ENCODE results near the gene PAMR1.

The PAMR1 gene

DNA sequence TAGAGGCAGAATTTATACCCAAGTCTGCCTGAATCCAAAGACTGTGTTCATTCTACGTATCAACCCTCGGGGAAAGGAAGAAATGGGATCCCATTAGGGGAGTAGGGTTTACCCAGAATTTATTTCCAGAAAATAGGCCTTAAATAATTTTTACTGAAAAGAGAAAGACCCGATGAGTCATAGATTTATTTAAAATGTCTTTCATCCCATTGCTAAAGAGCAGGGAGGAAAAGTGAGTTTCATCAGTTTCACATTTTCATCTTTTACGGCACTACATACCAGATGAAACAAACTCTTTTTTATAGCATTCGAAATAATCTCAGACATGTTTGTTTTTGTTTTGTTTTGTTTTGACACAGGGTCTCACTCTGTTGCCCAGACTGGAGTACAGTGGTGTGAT, 137.4 kb downstream of the PAMR1 start:
- DNase-seq = no peak
- Mint-ChIP-seq H3K27ac (no peak overlapping the region), H3K9me3 (no peaks in the 10 kb centered on the region), H3K4me3 (no peak overlapping the region), H3K4me1 (peaks cover 12% of the 10 kb centered on the region), H3K36me3 (ENCODE audit: low read depth) (no peaks in the 10 kb centered on the region), H3K27me3 (ENCODE audit: low read depth, poor library complexity) (peaks cover 11% of the 10 kb centered on the region)
- TF ChIP-seq, protein P1, sequence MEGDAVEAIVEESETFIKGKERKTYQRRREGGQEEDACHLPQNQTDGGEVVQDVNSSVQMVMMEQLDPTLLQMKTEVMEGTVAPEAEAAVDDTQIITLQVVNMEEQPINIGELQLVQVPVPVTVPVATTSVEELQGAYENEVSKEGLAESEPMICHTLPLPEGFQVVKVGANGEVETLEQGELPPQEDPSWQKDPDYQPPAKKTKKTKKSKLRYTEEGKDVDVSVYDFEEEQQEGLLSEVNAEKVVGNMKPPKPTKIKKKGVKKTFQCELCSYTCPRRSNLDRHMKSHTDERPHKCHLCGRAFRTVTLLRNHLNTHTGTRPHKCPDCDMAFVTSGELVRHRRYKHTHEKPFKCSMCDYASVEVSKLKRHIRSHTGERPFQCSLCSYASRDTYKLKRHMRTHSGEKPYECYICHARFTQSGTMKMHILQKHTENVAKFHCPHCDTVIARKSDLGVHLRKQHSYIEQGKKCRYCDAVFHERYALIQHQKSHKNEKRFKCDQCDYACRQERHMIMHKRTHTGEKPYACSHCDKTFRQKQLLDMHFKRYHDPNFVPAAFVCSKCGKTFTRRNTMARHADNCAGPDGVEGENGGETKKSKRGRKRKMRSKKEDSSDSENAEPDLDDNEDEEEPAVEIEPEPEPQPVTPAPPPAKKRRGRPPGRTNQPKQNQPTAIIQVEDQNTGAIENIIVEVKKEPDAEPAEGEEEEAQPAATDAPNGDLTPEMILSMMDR (IDR thresholded peaks at IDR 0.05) = no peak

DNA sequence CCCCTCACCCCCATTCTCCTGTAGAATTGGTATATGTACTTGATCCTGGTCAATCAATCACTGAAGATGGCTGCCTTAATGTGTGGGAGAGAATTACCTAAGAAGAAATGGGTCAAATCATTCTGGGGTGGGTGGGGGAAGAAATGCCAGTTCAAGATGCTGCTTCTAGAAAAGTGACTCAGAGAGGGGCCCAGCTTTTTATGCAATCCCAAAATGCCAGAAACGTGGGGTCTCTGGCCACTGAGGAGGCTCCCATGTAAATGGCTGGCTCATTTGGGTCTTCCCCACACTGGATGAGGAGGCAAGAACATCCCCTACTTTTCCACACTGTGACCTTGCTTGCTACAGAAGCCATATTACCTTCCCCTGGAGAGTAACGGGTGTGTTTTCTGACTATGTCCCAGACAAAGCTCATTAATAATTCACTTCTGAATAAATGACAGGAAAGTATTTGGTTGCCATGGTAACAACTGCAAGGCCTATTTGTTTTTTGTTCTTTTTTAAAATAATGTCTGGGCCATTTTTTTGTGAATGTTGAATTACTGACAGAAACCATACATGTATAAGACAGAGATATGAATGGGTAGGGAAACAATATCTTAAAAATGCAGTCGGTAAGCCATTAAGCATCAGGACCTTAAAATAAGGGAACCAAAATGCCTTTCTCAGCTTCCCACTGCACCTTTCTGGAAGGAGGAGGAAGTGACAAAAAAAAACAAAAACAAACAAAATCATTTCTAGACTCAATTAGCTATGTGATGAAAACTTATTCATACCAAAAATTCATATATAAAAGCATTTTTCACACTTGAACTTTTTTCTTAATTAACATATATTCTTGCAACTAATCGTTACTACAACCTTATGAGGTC, 138.1 kb downstream of the PAMR1 start:
- no peaks in the 10 kb centered on the region for H3K36me3 Mint-ChIP-seq (ENCODE audit: low read depth)
- H3K4me3 Mint-ChIP-seq = no peak overlapping the region
- no peak overlapping the region for H3K27ac Mint-ChIP-seq
- peaks cover 9% of the 10 kb centered on the region for H3K27me3 Mint-ChIP-seq (ENCODE audit: low read depth, poor library complexity)
- no peaks in the 10 kb centered on the region for H3K9me3 Mint-ChIP-seq
- DNase-seq = no peak
- TF ChIP-seq, protein P1 (IDR thresholded peaks at IDR 0.05) = no peak
- peaks cover 5% of the 10 kb centered on the region for H3K4me1 Mint-ChIP-seq

DNA sequence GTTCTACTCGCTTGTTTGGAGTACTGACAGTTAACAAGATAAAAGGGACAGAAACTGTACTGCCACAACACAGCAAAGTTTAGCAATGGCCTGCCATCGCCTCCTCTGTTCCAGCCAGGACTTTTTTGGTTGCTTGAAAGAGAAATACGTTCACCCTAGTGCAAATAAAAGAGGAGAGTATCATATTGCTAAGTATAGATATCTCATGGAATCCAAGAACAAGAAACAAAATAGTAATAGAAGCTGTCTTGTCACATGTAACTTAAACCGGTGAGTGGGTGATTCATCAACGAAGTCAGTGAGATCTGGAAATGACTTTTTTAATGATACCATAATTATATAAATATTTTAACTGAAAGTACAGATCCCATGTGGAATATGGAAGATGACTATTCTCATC, 141.5 kb downstream of the PAMR1 start:
- TF ChIP-seq, protein P1 (IDR thresholded peaks at IDR 0.05) = no peak
- Mint-ChIP-seq H3K36me3 (ENCODE audit: low read depth) (no peaks in the 10 kb centered on the region), H3K4me1 (peaks cover 26% of the 10 kb centered on the region), H3K9me3 (no peaks in the 10 kb centered on the region), H3K27me3 (ENCODE audit: low read depth, poor library complexity) (peaks cover 9% of the 10 kb centered on the region), H3K27ac (no peak overlapping the region), H3K4me3 (no peak overlapping the region)
- DNase-seq = no peak
